Osteoblast (primary cell): Measurements from ENCODE around the gene BTBD2. TPM values are rescaled to one million over a fixed set of nuclear protein-coding genes. Genes with fewer than 3 reads are reported as not detected.

Experiments
- DNase-seq: peaks from one replicate; pipeline ENCODE4 v3.0.0; 2011; ENCODE audit warnings: low spot score, mixed read lengths; ENCODE audit not compliant: insufficient read length; ENCODE audit errors: missing footprints
- H2AFZ ChIP-seq: 2 replicates; pipeline ENCODE4 v1.6.0; 2011; ENCODE audit warnings: mild to moderate bottlenecking, low read length
- H3K27ac ChIP-seq: 2 replicates; pipeline ENCODE4 v1.5.1; 2011; ENCODE audit warnings: mild to moderate bottlenecking, low read depth, low read length, moderate library complexity
- H3K27me3 ChIP-seq: 2 replicates; pipeline ENCODE4 v1.6.0; 2012; ENCODE audit warnings: mild to moderate bottlenecking, control low read depth, inconsistent platforms, low read length, moderate library complexity; ENCODE audit not compliant: insufficient read depth
- H3K36me3 ChIP-seq: 2 replicates; pipeline ENCODE4 v1.5.1; 2011; ENCODE audit warnings: mild to moderate bottlenecking, low read length, control low read depth, moderate library complexity; ENCODE audit not compliant: insufficient read depth
- H3K4me1 ChIP-seq: 2 replicates; pipeline ENCODE4 v1.5.1; 2011; ENCODE audit warnings: mild to moderate bottlenecking, low read length, control low read depth, moderate library complexity; ENCODE audit not compliant: insufficient read depth
- H3K4me2 ChIP-seq: 2 replicates; pipeline ENCODE4 v1.6.0; 2011; ENCODE audit warnings: mild to moderate bottlenecking, low read length; ENCODE audit not compliant: insufficient read depth
- H3K4me3 ChIP-seq: fragments of 200-600 bp; sonication (generic); 3 replicates; pipeline ENCODE4 v1.5.1; 2012; ENCODE audit warnings: mild to moderate bottlenecking, low read length, inconsistent platforms; ENCODE audit not compliant: insufficient read depth
- H3K79me2 ChIP-seq: 2 replicates; pipeline ENCODE4 v1.6.0; 2012; ENCODE audit warnings: mild to moderate bottlenecking, low read length, control low read depth, inconsistent platforms; ENCODE audit not compliant: insufficient read depth
- H3K9me3 ChIP-seq: 2 replicates; pipeline ENCODE4 v1.5.1; 2011; ENCODE audit warnings: low read depth, low read length, control low read depth
- H4K20me1 ChIP-seq: 2 replicates; pipeline ENCODE4 v1.6.0; 2012; ENCODE audit warnings: mild to moderate bottlenecking, low read length, control low read depth; ENCODE audit not compliant: insufficient read depth
- CTCF ChIP-seq: IDR thresholded peaks from 2 replicates; pipeline ENCODE4 v1.5.1; 2011; ENCODE audit warnings: mild to moderate bottlenecking, low read depth, low read length, moderate library complexity; ENCODE audit errors: extremely low read depth
- total RNA-seq: library from RNA; depleted of rRNA; stranded (reverse); fragments of >200 nt; gene quantifications from 2 replicates; pipeline ENCODE4 v1.2.3, GENCODE V29; 2012

The BTBD2 gene
- total RNA-seq, 1 donor, result 57.5 TPM

- H2AFZ ChIP-seq, result peak overlapping the region; percentile 90
- DNase-seq, result peak; percentile 51
- TF ChIP-seq CTCF, result no peak
- H3K79me2 ChIP-seq, result peaks cover 38% of the 10 kb centered on the region
- H3K4me1 ChIP-seq, result peaks cover 27% of the 10 kb centered on the region
- no peaks in the 10 kb centered on the region for H3K36me3 ChIP-seq
- peak overlapping the region; percentile 63 for H3K27ac ChIP-seq
- H3K4me3 ChIP-seq, result peak overlapping the region; percentile 86
- H3K9me3 ChIP-seq, result no peaks in the 10 kb centered on the region
- H3K4me2 ChIP-seq, result peak overlapping the region; percentile 83
- peaks cover 36% of the 10 kb centered on the region for H4K20me1 ChIP-seq
- H3K27me3 ChIP-seq, result no peaks in the 10 kb centered on the region
These were observed 36.5 kb upstream of the BTBD2 start for GRCh38 chr19:2051773-2052704.

GRCh38 chr19:2050991-2051772, 35.7 kb upstream of the BTBD2 start, which contains the start of gene MKNK2:
MKNK2 (minus strand) TSS chr19:2051244; CDS start chr19:2050851, 393 bp downstream.
- peaks cover 24% of the 10 kb centered on the region for H3K4me1 ChIP-seq
- peak; percentile 45 for TF ChIP-seq CTCF
- peak within 1 kb of the TSS; percentile 86 for H3K4me3 ChIP-seq
- peak within 1 kb of the TSS; percentile 63 for H3K27ac ChIP-seq
- peaks cover 46% of the 10 kb centered on the region for H3K79me2 ChIP-seq
- peaks cover 8% of the 10 kb centered on the region for H3K36me3 ChIP-seq
- peak within 1 kb of the TSS; percentile 96 for H3K4me2 ChIP-seq
- DNase-seq, result peak; percentile 100
- H4K20me1 ChIP-seq, result peaks cover 44% of the 10 kb centered on the region
- no peaks in the 10 kb centered on the region for H3K27me3 ChIP-seq
- no peaks in the 10 kb centered on the region for H3K9me3 ChIP-seq
- H2AFZ ChIP-seq, result peak within 1 kb of the TSS; percentile 90

GRCh38 chr19:2050349-2050990, 35.0 kb upstream of the BTBD2 start:
- Histone ChIP-seq H3K36me3 (peaks cover 14% of the 10 kb centered on the region), H3K4me2 (peak overlapping the region; percentile 96), H2AFZ (no peak overlapping the region), H3K4me3 (peak overlapping the region; percentile 86), H3K4me1 (peaks cover 22% of the 10 kb centered on the region), H4K20me1 (peaks cover 51% of the 10 kb centered on the region), H3K9me3 (no peaks in the 10 kb centered on the region), H3K79me2 (peaks cover 50% of the 10 kb centered on the region), H3K27ac (peak overlapping the region; percentile 58), H3K27me3 (no peaks in the 10 kb centered on the region)
- TF ChIP-seq CTCF, result no peak
- DNase-seq, result peak; percentile 93
